Measurements from ENCODE around the gene PARP8.

DNA sequence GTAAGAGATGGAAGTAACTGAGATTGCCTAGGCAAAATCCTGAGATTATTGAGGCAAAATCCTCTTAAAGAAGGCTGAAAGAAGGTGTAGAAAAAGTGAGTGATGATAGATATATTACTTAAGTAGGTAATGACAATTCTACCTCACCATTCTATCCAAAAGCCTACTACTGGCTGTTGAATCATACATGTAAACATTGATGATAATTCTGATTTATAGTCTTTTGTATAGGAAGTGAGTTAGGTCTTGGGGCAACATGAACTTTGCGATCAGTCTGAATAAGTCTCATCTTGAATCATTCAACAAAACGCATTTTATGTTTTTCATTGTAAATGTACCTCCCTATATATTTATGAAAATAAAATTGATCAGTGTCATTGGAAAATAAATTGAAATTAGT is 99.6 kb downstream of the PARP8 start:
- no peak for TF ChIP-seq POLR2A (IDR thresholded peaks at IDR 0.05)
- TF ChIP-seq, protein P1, sequence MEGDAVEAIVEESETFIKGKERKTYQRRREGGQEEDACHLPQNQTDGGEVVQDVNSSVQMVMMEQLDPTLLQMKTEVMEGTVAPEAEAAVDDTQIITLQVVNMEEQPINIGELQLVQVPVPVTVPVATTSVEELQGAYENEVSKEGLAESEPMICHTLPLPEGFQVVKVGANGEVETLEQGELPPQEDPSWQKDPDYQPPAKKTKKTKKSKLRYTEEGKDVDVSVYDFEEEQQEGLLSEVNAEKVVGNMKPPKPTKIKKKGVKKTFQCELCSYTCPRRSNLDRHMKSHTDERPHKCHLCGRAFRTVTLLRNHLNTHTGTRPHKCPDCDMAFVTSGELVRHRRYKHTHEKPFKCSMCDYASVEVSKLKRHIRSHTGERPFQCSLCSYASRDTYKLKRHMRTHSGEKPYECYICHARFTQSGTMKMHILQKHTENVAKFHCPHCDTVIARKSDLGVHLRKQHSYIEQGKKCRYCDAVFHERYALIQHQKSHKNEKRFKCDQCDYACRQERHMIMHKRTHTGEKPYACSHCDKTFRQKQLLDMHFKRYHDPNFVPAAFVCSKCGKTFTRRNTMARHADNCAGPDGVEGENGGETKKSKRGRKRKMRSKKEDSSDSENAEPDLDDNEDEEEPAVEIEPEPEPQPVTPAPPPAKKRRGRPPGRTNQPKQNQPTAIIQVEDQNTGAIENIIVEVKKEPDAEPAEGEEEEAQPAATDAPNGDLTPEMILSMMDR (IDR thresholded peaks at IDR 0.05) = no peak

Measured in ovary (tissue), 3 donors.